H9 (cell line): Measurements from ENCODE around the gene OPTC. TPM values are rescaled to one million over a fixed set of nuclear protein-coding genes. Genes with fewer than 3 reads are reported as not detected.

Source experiments
- DNase-seq: peaks from one replicate; pipeline ENCODE4 v3.0.0-alpha.2; 2017
- H2AFZ ChIP-seq: one replicate; pipeline ENCODE4 v1.6.1; 2013; ENCODE audit warnings: mild to moderate bottlenecking, low read length, control low read depth, moderate library complexity
- H2AK5ac ChIP-seq: 2 replicates; pipeline ENCODE4 v1.6.1; 2013; ENCODE audit warnings: low read length, control low read depth, mixed read lengths; ENCODE audit not compliant: insufficient read length
- H2BK120ac ChIP-seq: one replicate; pipeline ENCODE4 v1.6.1; 2013; ENCODE audit warnings: low read depth, mild to moderate bottlenecking, low read length, control low read depth, inconsistent platforms; ENCODE audit not compliant: poor library complexity, severe bottlenecking
- H2BK12ac ChIP-seq: 2 replicates; pipeline ENCODE4 v1.6.1; 2013; ENCODE audit warnings: low read length, control low read depth, mixed read lengths, low read depth; ENCODE audit not compliant: insufficient read length
- H2BK15ac ChIP-seq: 2 replicates; pipeline ENCODE4 v1.6.1; 2013; ENCODE audit warnings: low read depth, low read length, control low read depth
- H2BK20ac ChIP-seq: one replicate; pipeline ENCODE4 v1.6.1; 2013; ENCODE audit warnings: low read depth, mild to moderate bottlenecking, low read length, control low read depth, inconsistent platforms; ENCODE audit not compliant: poor library complexity, severe bottlenecking
- H2BK5ac ChIP-seq: 2 replicates; pipeline ENCODE4 v1.6.1; 2013; ENCODE audit warnings: low read length, control low read depth, mixed read lengths; ENCODE audit not compliant: insufficient read length
- H3K14ac ChIP-seq: 2 replicates; pipeline ENCODE4 v1.6.1; 2013; ENCODE audit warnings: low read length, control low read depth; ENCODE audit not compliant: insufficient read depth
- H3K18ac ChIP-seq: 2 replicates; pipeline ENCODE4 v1.6.1; 2013; ENCODE audit warnings: low read depth, mild to moderate bottlenecking, mixed read lengths, low read length, control low read depth; ENCODE audit not compliant: insufficient read length
- H3K23ac ChIP-seq: 2 replicates; pipeline ENCODE4 v1.6.1; 2013; ENCODE audit warnings: low read length, control low read depth, mixed read lengths, low read depth; ENCODE audit not compliant: insufficient read length
- H3K23me2 ChIP-seq: 2 replicates; pipeline ENCODE4 v1.6.1; 2013; ENCODE audit warnings: low read depth, mild to moderate bottlenecking, mixed read lengths, low read length, control low read depth; ENCODE audit not compliant: insufficient read length, poor library complexity, severe bottlenecking
- H3K27ac ChIP-seq: 2 replicates; pipeline ENCODE4 v1.5.1; 2013; ENCODE audit warnings: low read length, control low read depth, mixed read lengths, low read depth; ENCODE audit not compliant: insufficient read length
- H3K27me3 ChIP-seq: 2 replicates; pipeline ENCODE4 v1.6.1; 2013; ENCODE audit warnings: low read length, control low read depth, inconsistent platforms; ENCODE audit not compliant: insufficient read depth
- H3K4ac ChIP-seq: 2 replicates; pipeline ENCODE4 v1.6.1; 2013; ENCODE audit warnings: low read depth, mild to moderate bottlenecking, control low read depth, inconsistent platforms, low read length, moderate library complexity
- H3K4me1 ChIP-seq: 2 replicates; pipeline ENCODE4 v1.6.1; 2013; ENCODE audit warnings: low read length, control low read depth, inconsistent platforms; ENCODE audit not compliant: insufficient read depth
- H3K4me2 ChIP-seq: 2 replicates; pipeline ENCODE4 v1.6.1; 2013; ENCODE audit warnings: low read length, control low read depth, mixed read lengths; ENCODE audit not compliant: insufficient read length, insufficient read depth
- H3K56ac ChIP-seq: 2 replicates; pipeline ENCODE4 v1.6.1; 2013; ENCODE audit warnings: low read depth, mild to moderate bottlenecking, mixed read lengths, low read length, control low read depth; ENCODE audit not compliant: insufficient read length
- H3K79me1 ChIP-seq: 2 replicates; pipeline ENCODE4 v1.6.1; 2013; ENCODE audit warnings: low read depth, mild to moderate bottlenecking, moderate library complexity, low read length, control low read depth, inconsistent platforms; ENCODE audit not compliant: insufficient read depth, poor library complexity, severe bottlenecking
- H3K79me2 ChIP-seq: 2 replicates; pipeline ENCODE4 v1.6.1; 2013; ENCODE audit warnings: low read length, control low read depth, inconsistent platforms; ENCODE audit not compliant: insufficient read depth
- H3K9ac ChIP-seq: 2 replicates; pipeline ENCODE4 v1.6.1; 2013; ENCODE audit warnings: low read length, control low read depth, mixed read lengths; ENCODE audit not compliant: insufficient read length; ENCODE audit errors: extremely low read depth
- H3K9me3 ChIP-seq: one replicate; pipeline ENCODE4 v1.6.1; 2013; ENCODE audit warnings: low read depth, low read length, inconsistent platforms; ENCODE audit not compliant: control insufficient read depth
- H3T11ph ChIP-seq: one replicate; pipeline ENCODE4 v1.6.1; 2013; ENCODE audit warnings: mild to moderate bottlenecking, low read length, control low read depth, inconsistent platforms
- H4K20me1 ChIP-seq: one replicate; pipeline ENCODE4 v1.6.1; 2013; ENCODE audit not compliant: control insufficient read depth, insufficient read length, insufficient read depth
- H4K5ac ChIP-seq: 2 replicates; pipeline ENCODE4 v1.6.1; 2013; ENCODE audit warnings: low read depth, mild to moderate bottlenecking, mixed read lengths, low read length, control low read depth; ENCODE audit not compliant: insufficient read length
- H4K8ac ChIP-seq: replicated peaks from 2 replicates; pipeline ENCODE4 v1.6.1; 2013; ENCODE audit warnings: low read length, control low read depth, mixed read lengths, low read depth; ENCODE audit not compliant: insufficient read length
- H4K91ac ChIP-seq: 2 replicates; pipeline ENCODE4 v1.6.1; 2013; ENCODE audit warnings: low read depth, mild to moderate bottlenecking, moderate library complexity, mixed read lengths, low read length, control low read depth; ENCODE audit not compliant: insufficient read length
- H3K27ac Mint-ChIP-seq, 3 experiments: 2 replicates in 2 of 3; 3 replicates in 1 of 3; pipeline ENCODE4 v1.8.0; 2020 to 2021; ENCODE audit warnings: mixed read lengths in 3 of 3, mild to moderate bottlenecking in 1 of 3, moderate library complexity in 1 of 3
- H3K27me3 Mint-ChIP-seq: 2 replicates; pipeline ENCODE4 v1.8.0; 2021; ENCODE audit warnings: low read depth, mild to moderate bottlenecking, moderate library complexity, mixed read lengths
- H3K36me3 Mint-ChIP-seq, 3 experiments: 2 replicates in 2 of 3; 3 replicates in 1 of 3; pipeline ENCODE4 v1.8.0; 2020 to 2021; ENCODE audit warnings: low read depth in 3 of 3, mixed read lengths in 3 of 3; ENCODE audit not compliant: insufficient read depth in 1 of 3
- H3K4me1 Mint-ChIP-seq, 2 experiments: 2 replicates each; pipeline ENCODE4 v1.8.0; 2020; ENCODE audit warnings: mixed read lengths in 2 of 2
- H3K4me3 Mint-ChIP-seq, 2 experiments: 2 replicates in 1 of 2; 3 replicates in 1 of 2; pipeline ENCODE4 v1.8.0; 2020 to 2021; ENCODE audit warnings: mild to moderate bottlenecking in 2 of 2, mixed read lengths in 2 of 2, moderate library complexity in 1 of 2
- H3K9me3 Mint-ChIP-seq, 2 experiments: 2 replicates in 1 of 2; 3 replicates in 1 of 2; pipeline ENCODE4 v1.8.0; 2020; ENCODE audit warnings: mild to moderate bottlenecking in 2 of 2, mixed read lengths in 2 of 2, moderate library complexity in 1 of 2
- CTCF ChIP-seq: fragments of 200-600 bp; sonication (generic); conservative IDR thresholded peaks from 3 replicates; pipeline ENCODE4 v1.8.0; 2021; ENCODE audit warnings: antibody characterized with exemption, mild to moderate bottlenecking
- WGBS: extraction: QIAGEN DNeasy Blood & Tissue Kit; methylation state at CpG from one replicate; pipeline ENCODE4 v1.1.7; 2013; ENCODE audit warnings: missing lambda C conversion rate, low lambda C conversion rate, mixed read lengths; ENCODE audit not compliant: insufficient read length; ENCODE audit errors: extremely low coverage; 5-methylcytosine and 5-hydroxymethylcytosine counted together
- total RNA-seq: library from RNA; stranded (reverse); gene quantifications from 2 replicates; pipeline ENCODE4 v1.2.1, GENCODE V29; 2021

The OPTC gene
- total RNA-seq, 1 experiment from 2014 or later, result 1.1 TPM

DNA sequence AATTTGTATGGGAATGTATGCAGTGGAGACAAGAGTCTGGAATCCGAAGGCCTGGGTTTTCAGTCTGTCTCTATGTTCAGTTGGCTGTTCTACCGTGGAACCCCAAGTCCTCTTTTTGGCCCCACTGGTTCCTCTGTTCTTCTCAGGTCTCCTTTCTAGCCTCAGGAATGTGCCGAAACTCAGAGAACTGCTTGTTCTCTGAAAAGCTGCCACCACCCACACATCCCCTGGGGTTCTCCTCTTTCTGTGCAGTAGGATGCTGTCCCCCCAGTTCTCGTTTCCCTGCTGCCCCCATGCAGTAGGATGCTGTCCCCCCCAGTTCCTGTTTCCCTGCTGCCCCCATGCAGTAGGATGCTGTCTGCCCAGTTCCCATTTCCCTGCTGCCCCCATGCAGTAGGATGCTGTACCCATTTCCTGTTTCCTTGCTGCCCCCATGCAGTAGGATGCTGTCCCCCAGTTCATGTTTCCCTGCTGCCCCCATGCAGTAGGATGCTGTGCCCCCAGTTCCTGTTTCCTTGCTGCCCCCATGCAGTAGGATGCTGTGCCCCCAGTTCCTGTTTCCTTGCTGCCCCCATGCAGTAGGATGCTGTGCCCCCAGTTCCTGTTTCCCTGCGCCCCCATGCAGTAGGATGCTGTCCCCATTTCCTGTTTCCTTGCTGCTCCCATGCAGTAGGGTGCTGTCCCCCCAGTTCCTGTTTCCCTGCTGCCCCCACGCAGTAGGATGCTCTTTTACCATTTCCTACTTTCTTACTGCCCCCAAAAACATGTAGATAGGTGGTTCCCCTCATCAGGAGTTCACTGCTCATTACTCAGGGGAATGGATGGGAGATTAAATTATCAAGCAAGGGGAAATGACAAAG, 35.3 kb downstream of the OPTC start:
- DNase-seq, result no peak
- H2AFZ ChIP-seq, result no peak overlapping the region

More for the DNA sequence above, 35.3 kb downstream of the OPTC start:
- Histone ChIP-seq H3T11ph (no peak overlapping the region), H3K14ac (no peak overlapping the region), H4K5ac (no peak overlapping the region), H2BK120ac (no peak overlapping the region), H3K56ac (no peak overlapping the region), H3K23ac (no peak overlapping the region), H3K18ac (no peak overlapping the region), H2BK12ac (no peak overlapping the region), H3K4me1 (peaks cover 6% of the 10 kb centered on the region; the same call in 1 of the 2 replicates), H2BK5ac (no peak overlapping the region), H2BK15ac (no peak overlapping the region), H2AK5ac (no peak overlapping the region), H2BK20ac (no peak overlapping the region), H3K4ac (no peak overlapping the region), H4K8ac (no peak overlapping the region), H3K27me3 (no peaks in the 10 kb centered on the region), H3K27ac (no peak overlapping the region), H3K9ac (no peak overlapping the region), H3K79me1 (no peaks in the 10 kb centered on the region), H3K23me2 (no peaks in the 10 kb centered on the region), H3K9me3 (no peaks in the 10 kb centered on the region), H3K79me2 (no peaks in the 10 kb centered on the region), H4K91ac (no peak overlapping the region), H3K4me2 (no peak overlapping the region), H4K20me1 (no peaks in the 10 kb centered on the region)
- TF ChIP-seq CTCF, result no peak
- Mint-ChIP-seq H3K27me3 (no peaks in the 10 kb centered on the region; the same call in none of the 2 replicates), H3K36me3 (no peaks in the 10 kb centered on the region), H3K9me3 (no peaks in the 10 kb centered on the region), H3K27ac (no peak overlapping the region; a peak in 1 of 7 replicates), H3K4me1 (peaks cover 21 to 29% of the 10 kb centered on the region in 2 experiments), H3K4me3 (no peak overlapping the region)
- no CpG with 5 or more reads among the region's 6 CpGs for WGBS
